Measurements from ENCODE around the gene RBM38.

- no peak for TF ChIP-seq POLR2A (IDR thresholded peaks at IDR 0.05; ENCODE audit: low read depth, low read length)
- TF ChIP-seq TAF1 (IDR thresholded peaks at IDR 0.05; ENCODE audit: borderline replicate concordance, low read depth, low read length): no peak
- no peak for TF ChIP-seq POLR2AphosphoS5 (IDR thresholded peaks at IDR 0.05; ENCODE audit: low read depth, low read length)
These were observed 16.8 kb upstream of the RBM38 start for GRCh38 chr20:57374343-57374930.

Data from GM12892 (cell line).